OCI-LY3 (cell line): ENCODE data around the gene MAP6.
"Not testable (repeated sequence)": the region's sequence is repeated elsewhere in the genome, so short reads cannot be mapped to it uniquely, and the experiment has no call there.

Experiments
- EZH2phosphoT487 ChIP-seq: fragments of 200-600 bp; shearing (Covaris generic); IDR thresholded peaks from 2 replicates; pipeline ENCODE4 v1.6.1; 2018; ENCODE audit warnings: antibody characterized with exemption, mixed run types, low read depth
- TF ChIP-seq, protein P1 (sequence below): fragments of 200-600, 300-600 bp; sonication (generic); IDR thresholded peaks from 2 replicates; pipeline ENCODE4 v1.5.1; 2014; ENCODE audit warnings: antibody characterized with exemption, low read length, low read depth

DNA sequence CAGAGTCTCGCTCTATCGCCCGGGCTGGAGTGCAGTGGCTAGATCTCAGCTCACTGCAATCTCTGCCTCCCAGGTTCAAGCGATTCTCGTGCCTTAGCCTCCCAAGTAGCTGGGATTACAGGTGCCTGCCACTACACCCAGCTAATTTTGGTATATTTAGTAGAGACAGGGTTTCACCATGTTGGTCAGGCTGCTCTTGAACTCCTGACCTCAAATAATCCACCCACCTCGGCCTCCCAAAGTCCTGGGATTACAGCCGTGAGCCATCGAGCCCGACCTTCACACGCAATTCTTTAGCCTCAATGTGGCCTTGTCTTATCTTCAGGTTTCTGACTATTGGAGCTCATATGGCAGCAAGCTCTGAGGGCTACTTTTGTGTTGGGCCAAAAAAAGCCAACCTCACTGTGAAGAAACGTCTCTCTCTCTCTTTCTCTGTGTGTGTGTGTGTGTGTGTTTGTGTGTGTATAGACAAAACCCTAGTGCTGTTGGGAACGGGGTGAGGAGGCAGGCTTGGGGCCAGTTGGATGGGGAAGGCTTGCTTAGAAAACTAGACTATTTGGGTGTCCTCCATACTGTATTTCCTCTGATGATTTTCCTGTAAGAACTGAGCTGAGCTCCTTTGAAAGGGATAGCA, 84.1 kb downstream of the MAP6 start:
- TF ChIP-seq, protein P1, sequence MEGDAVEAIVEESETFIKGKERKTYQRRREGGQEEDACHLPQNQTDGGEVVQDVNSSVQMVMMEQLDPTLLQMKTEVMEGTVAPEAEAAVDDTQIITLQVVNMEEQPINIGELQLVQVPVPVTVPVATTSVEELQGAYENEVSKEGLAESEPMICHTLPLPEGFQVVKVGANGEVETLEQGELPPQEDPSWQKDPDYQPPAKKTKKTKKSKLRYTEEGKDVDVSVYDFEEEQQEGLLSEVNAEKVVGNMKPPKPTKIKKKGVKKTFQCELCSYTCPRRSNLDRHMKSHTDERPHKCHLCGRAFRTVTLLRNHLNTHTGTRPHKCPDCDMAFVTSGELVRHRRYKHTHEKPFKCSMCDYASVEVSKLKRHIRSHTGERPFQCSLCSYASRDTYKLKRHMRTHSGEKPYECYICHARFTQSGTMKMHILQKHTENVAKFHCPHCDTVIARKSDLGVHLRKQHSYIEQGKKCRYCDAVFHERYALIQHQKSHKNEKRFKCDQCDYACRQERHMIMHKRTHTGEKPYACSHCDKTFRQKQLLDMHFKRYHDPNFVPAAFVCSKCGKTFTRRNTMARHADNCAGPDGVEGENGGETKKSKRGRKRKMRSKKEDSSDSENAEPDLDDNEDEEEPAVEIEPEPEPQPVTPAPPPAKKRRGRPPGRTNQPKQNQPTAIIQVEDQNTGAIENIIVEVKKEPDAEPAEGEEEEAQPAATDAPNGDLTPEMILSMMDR = not testable (repeated sequence)
- TF ChIP-seq EZH2phosphoT487 = not testable (repeated sequence)
